Uterus (tissue), 4 donors: ENCODE results near the gene LYRM4. TPM values are rescaled to one million over a fixed set of nuclear protein-coding genes. Genes with fewer than 3 reads are reported as not detected.

Source experiments
- DNase-seq, 2 donors: peaks; one replicate each; pipeline ENCODE4 v3.0.0-alpha.2; 2019 to 2020
- H3K27ac ChIP-seq, 2 donors: fragments of 200-600 bp; sonication (generic); 1 replicate in 1 of 2; 2 replicates in 1 of 2; pipeline ENCODE4 v1.5.1; 2016 to 2018
- H3K27me3 ChIP-seq, 2 donors: fragments of 200-600 bp; sonication (generic); one replicate each; pipeline ENCODE4 v1.5.1; 2018 to 2019; ENCODE audit warnings: control low read depth in 1 of 2
- H3K36me3 ChIP-seq, 2 donors: fragments of 200-600 bp; sonication (generic); one replicate each; pipeline ENCODE4 v1.5.1; 2019; ENCODE audit warnings: control low read depth in 1 of 2
- H3K4me1 ChIP-seq, 2 donors: fragments of 200-600 bp; sonication (generic); one replicate each; pipeline ENCODE4 v1.5.1; 2018 to 2019; ENCODE audit warnings: control low read depth in 1 of 2
- H3K4me3 ChIP-seq, 2 donors: fragments of 200-600 bp; sonication (generic); 1 replicate in 1 of 2; 2 replicates in 1 of 2; pipeline ENCODE4 v1.5.1; 2018 to 2019; ENCODE audit warnings: mild to moderate bottlenecking in 1 of 2
- H3K9me3 ChIP-seq, 2 donors: fragments of 200-600 bp; sonication (generic); one replicate each; pipeline ENCODE4 v1.5.1; 2019; ENCODE audit warnings: control low read depth in 1 of 2
- POLR2A ChIP-seq, 2 donors: fragments of 450-650 bp; IDR thresholded peaks; one replicate each; pipeline ENCODE4 v1.6.1; 2016; ENCODE audit warnings: antibody characterized with exemption in 2 of 2, mild to moderate bottlenecking in 1 of 2, moderate library complexity in 1 of 2
- intact Hi-C: fragments of 100-400 bp; cut with DNase I; formaldehyde crosslinking; loops from one replicate; pipeline ENCODE4 v1.15.1; 2023; ENCODE audit warnings: low total_unique reads
- total RNA-seq, 4 donors: library from RNA; depleted of rRNA in 3 of 4; stranded (reverse); fragments of >200 nt in 3 of 4; gene quantifications; one replicate each; pipeline versions ENCODE4 v1.1.0 to v1.2.4, GENCODE V29; 2014 to 2023
- TF ChIP-seq, protein P1 (sequence below), 4 experiments: fragments of 200-600 bp in 2 of 4; fragments of 450-650 bp in 2 of 4; sonication (generic) in 2 of 4; IDR thresholded peaks; one replicate each; pipeline ENCODE4 v1.5.1; 2016 to 2019; ENCODE audit warnings: antibody characterized with exemption in 4 of 4, mild to moderate bottlenecking in 2 of 4, moderate library complexity in 1 of 4
- donor health status: DM: yes; HTN: yes; CAD: no.

LYRM4 gene
- total RNA-seq, 4 donors from 2014 or later = 3.1 to 33.0 (median 15.7) TPM

GRCh38 chr6:5102267-5102970 is 158.3 kb downstream of the LYRM4 start:
- Histone ChIP-seq H3K9me3 (no peaks in the 10 kb centered on the region), H3K27ac (no peak overlapping the region), H3K4me3 (no peak overlapping the region), H3K27me3 (no peaks in the 10 kb centered on the region), H3K4me1 (no peaks in the 10 kb centered on the region), H3K36me3 (no peaks in the 10 kb centered on the region)
- intact Hi-C loops = no loop called here
- no peak for DNase-seq
- TF ChIP-seq, protein P1, sequence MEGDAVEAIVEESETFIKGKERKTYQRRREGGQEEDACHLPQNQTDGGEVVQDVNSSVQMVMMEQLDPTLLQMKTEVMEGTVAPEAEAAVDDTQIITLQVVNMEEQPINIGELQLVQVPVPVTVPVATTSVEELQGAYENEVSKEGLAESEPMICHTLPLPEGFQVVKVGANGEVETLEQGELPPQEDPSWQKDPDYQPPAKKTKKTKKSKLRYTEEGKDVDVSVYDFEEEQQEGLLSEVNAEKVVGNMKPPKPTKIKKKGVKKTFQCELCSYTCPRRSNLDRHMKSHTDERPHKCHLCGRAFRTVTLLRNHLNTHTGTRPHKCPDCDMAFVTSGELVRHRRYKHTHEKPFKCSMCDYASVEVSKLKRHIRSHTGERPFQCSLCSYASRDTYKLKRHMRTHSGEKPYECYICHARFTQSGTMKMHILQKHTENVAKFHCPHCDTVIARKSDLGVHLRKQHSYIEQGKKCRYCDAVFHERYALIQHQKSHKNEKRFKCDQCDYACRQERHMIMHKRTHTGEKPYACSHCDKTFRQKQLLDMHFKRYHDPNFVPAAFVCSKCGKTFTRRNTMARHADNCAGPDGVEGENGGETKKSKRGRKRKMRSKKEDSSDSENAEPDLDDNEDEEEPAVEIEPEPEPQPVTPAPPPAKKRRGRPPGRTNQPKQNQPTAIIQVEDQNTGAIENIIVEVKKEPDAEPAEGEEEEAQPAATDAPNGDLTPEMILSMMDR (IDR thresholded peaks at IDR 0.05) = no peak
- TF ChIP-seq POLR2A (IDR thresholded peaks at IDR 0.05) = no peak

GRCh38 chr6:5100806-5101205 is 159.9 kb downstream of the LYRM4 start:
- no peaks in the 10 kb centered on the region for H3K27me3 ChIP-seq
- no peak for DNase-seq
- no peak overlapping the region for H3K27ac ChIP-seq
- no peaks in the 10 kb centered on the region for H3K9me3 ChIP-seq
- no peaks in the 10 kb centered on the region for H3K4me1 ChIP-seq
- intact Hi-C loops = no loop called here
- H3K4me3 ChIP-seq = no peak overlapping the region
- TF ChIP-seq, protein P1 (IDR thresholded peaks at IDR 0.05) = no peak
- TF ChIP-seq POLR2A (IDR thresholded peaks at IDR 0.05) = no peak
- H3K36me3 ChIP-seq = no peaks in the 10 kb centered on the region

GRCh38 chr6:5099537-5099936 is 161.2 kb downstream of the LYRM4 start:
- H3K27me3 ChIP-seq = no peaks in the 10 kb centered on the region
- H3K36me3 ChIP-seq = no peaks in the 10 kb centered on the region
- intact Hi-C loops = no loop called here
- no peak overlapping the region for H3K4me3 ChIP-seq
- TF ChIP-seq POLR2A (IDR thresholded peaks at IDR 0.05) = no peak
- TF ChIP-seq, protein P1 (IDR thresholded peaks at IDR 0.05) = no peak
- H3K9me3 ChIP-seq = no peaks in the 10 kb centered on the region
- no peaks in the 10 kb centered on the region for H3K4me1 ChIP-seq
- DNase-seq = no peak
- H3K27ac ChIP-seq = no peak overlapping the region

DNA sequence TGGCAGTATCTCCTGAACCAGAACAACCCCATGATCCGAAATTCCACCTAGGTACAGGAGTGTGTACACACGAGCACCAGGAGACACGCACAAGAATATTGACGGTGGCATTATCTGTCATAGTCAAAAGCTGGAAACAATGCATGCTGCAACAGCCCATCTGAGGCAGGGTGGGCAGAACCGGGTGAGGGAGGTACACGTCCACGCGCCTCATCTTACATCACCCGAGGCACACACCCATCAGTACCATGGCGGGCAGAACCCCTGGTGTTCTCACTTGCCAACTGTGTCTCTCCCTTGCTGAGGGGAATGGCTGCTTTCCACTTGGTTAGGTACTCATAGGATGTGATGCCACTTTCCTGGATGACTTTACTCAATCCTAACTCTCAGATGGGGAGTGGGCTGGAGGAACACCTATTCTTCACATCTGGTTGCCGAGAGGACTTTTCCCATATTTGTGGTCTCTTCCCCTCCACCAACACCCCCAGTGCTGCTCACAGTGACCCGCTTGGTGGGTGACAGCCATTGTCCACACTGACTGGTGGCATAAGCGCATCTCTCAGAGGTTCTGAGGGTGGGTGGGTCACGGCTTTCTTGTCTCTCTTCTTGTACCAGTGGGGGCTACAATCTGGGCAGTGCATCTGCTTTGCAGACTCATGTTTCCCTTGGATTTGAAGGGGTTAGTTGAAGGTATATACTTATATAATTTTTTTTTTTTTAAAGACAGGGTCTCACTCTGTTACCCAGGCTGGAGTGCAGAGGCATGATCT is 162.1 kb downstream of the LYRM4 start:
- no peaks in the 10 kb centered on the region for H3K4me1 ChIP-seq
- H3K36me3 ChIP-seq = no peaks in the 10 kb centered on the region
- no peak for TF ChIP-seq POLR2A (IDR thresholded peaks at IDR 0.05)
- TF ChIP-seq, protein P1 (IDR thresholded peaks at IDR 0.05) = no peak
- H3K27ac ChIP-seq = no peak overlapping the region
- no peaks in the 10 kb centered on the region for H3K9me3 ChIP-seq
- H3K27me3 ChIP-seq = no peaks in the 10 kb centered on the region
- no peak overlapping the region for H3K4me3 ChIP-seq
- intact Hi-C loops = no loop called here
- no peak for DNase-seq

- Histone ChIP-seq H3K9me3 (no peaks in the 10 kb centered on the region), H3K4me3 (no peak overlapping the region), H3K27ac (no peak overlapping the region), H3K36me3 (no peaks in the 10 kb centered on the region), H3K27me3 (no peaks in the 10 kb centered on the region), H3K4me1 (no peaks in the 10 kb centered on the region)
- intact Hi-C loops = no loop called here
- no peak for TF ChIP-seq POLR2A (IDR thresholded peaks at IDR 0.05)
- TF ChIP-seq, protein P1 (IDR thresholded peaks at IDR 0.05) = no peak
- no peak for DNase-seq
Observed at GRCh38 chr6:5096482-5096881, 164.3 kb downstream of the LYRM4 start.
